HG02840 (cell line): ENCODE data around the gene FANCC.

Experiments used
- ATAC-seq: cut with Tn5 transposase; IDR thresholded peaks from one replicate; pipeline ENCODE4 v1.9.1; 2021; ENCODE audit warnings: mild to moderate bottlenecking, moderate library complexity, moderate number of reproducible peaks; ENCODE audit not compliant: unreplicated experiment, low FRiP score

FANCC gene

GRCh38 chr9:95317119-95317892 is at the start of gene FANCC:
Gene FANCC, minus strand, starts transcription at chr9:95317709. Its CDS starts 68,418 bp downstream, at chr9:95249291.
- peak; percentile 75 for ATAC-seq

- ATAC-seq: no peak
Observed at GRCh38 chr9:95366731-95367325, 49.3 kb upstream of the FANCC start.

- ATAC-seq: no peak
Observed at GRCh38 chr9:95365766-95366165, 48.3 kb upstream of the FANCC start.

GRCh38 chr9:95363051-95363841 is 45.7 kb upstream of the FANCC start:
- no peak for ATAC-seq

GRCh38 chr9:95360866-95361265 is 43.4 kb upstream of the FANCC start:
- no peak for ATAC-seq

- ATAC-seq: no peak
Observed at GRCh38 chr9:95357316-95357715, 39.8 kb upstream of the FANCC start.

- no peak for ATAC-seq
Observed at GRCh38 chr9:95355500-95355899, 38.0 kb upstream of the FANCC start.

GRCh38 chr9:95351051-95351450 is 33.5 kb upstream of the FANCC start:
- ATAC-seq: no peak

GRCh38 chr9:95350266-95350665 is 32.8 kb upstream of the FANCC start:
- ATAC-seq: no peak

GRCh38 chr9:95349091-95350038 is 31.9 kb upstream of the FANCC start:
- no peak for ATAC-seq

GRCh38 chr9:95346021-95346420 is 28.5 kb upstream of the FANCC start:
- no peak for ATAC-seq

GRCh38 chr9:95344735-95345325 is 27.3 kb upstream of the FANCC start:
- no peak for ATAC-seq

- no peak for ATAC-seq
Observed at GRCh38 chr9:95343725-95344287, 26.3 kb upstream of the FANCC start.

- ATAC-seq: no peak
Observed at GRCh38 chr9:95342571-95342970, 25.1 kb upstream of the FANCC start.

- no peak for ATAC-seq
Observed at GRCh38 chr9:95341293-95341962, 23.9 kb upstream of the FANCC start.

GRCh38 chr9:95338243-95338642 is 20.7 kb upstream of the FANCC start:
- no peak for ATAC-seq

- ATAC-seq: no peak
Observed at GRCh38 chr9:95336281-95336680, 18.8 kb upstream of the FANCC start.

GRCh38 chr9:95333426-95333825 is 15.9 kb upstream of the FANCC start:
- no peak for ATAC-seq

- ATAC-seq: no peak
Observed at GRCh38 chr9:95332860-95333259, 15.4 kb upstream of the FANCC start.
